ENCODE data around the gene EYS.

Gene EYS

DNA sequence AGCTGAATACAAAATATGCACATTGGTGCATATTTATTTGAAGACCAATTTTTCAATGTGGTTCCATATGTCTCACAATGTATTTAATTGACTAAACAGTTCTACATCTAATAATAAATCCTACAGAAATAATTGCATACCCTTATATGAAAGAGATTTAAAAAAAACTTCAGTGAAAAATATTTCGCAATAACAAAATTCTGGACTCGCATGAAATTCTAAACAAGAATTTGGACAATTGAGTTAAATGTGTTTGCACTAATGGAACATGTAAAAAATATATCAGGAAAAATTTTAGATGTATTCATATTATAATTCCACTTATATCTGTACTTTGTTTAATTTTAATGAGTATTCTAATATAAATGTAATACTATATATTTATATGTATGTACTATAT lies 1003.1 kb downstream of the EYS start:
- no peak for DNase-seq

DNA sequence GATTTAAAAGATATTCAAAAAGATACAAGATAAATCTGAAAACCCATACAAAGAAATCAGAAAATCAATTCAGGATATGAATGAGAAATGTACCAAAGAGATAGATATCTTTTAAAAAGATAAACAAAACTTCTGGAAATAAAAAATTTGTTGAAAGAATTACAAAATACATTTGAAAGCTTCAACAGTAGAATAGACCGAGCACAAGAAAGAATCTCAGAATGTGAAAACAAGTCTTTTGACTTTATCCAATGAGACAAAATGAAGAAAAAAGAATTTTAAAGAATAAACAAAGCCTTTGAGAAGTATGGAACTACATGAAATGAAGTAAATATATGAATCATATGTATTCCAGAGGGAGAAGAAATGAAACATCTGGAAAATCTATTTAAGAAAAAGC lies 1011.0 kb downstream of the EYS start:
- no peak for DNase-seq

DNA sequence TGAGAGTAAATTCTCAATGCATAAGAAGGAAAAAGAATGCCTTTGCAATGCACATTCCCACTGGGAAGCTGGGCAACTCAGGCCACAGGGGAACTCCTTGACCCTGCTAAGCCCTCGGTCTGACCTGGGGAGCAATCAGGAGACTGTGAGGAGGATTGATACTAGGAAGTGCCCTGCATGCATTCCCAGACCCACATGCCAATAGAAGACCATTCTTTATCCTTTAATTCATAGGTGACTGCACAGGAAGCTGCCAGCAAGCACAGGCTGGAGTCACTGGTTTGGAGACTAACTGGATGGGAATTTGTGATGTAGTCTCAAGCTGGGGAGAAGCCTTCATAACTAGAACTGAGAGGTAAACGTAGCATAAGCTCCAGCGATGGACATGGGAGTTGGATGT lies 1012.7 kb downstream of the EYS start:
- DNase-seq: no peak

DNA sequence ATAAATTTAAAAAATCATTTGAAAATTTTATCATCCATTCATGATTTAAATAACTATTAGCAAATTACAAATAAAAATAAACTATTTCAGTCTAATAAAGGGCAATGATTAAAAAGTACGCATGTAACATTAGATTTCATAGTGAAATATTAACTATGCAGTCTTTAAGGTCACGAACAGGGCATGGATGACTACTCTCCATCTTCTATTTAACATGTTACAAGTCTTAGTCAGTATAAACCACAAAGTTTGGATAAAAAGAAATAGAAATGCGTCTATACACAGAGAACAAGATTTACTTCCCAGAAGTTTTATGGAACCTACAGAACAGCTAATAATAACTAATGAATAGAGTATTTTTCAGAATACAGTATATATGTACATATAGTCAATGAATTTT lies 1016.0 kb downstream of the EYS start:
- DNase-seq: no peak

DNA sequence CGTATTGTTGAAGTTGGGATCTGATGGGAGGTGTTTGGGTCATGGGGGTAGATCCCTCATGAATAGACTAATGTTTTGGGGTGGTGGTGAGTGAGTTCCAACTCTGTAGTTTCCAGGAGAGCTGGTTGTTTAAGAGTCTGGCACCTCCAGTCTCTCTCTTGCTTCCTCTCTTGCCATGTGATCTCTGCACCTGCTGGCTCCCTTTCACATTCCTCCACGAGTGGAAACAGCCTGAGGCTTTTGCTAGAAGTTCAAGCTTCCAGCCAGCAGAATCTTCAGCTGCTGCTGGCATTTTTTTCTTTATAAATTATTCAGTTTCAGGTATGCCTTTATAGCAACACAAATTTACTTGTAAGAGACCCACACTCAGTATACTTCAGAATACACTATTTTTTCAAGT lies 1021.6 kb downstream of the EYS start:
- no peak for DNase-seq

DNA sequence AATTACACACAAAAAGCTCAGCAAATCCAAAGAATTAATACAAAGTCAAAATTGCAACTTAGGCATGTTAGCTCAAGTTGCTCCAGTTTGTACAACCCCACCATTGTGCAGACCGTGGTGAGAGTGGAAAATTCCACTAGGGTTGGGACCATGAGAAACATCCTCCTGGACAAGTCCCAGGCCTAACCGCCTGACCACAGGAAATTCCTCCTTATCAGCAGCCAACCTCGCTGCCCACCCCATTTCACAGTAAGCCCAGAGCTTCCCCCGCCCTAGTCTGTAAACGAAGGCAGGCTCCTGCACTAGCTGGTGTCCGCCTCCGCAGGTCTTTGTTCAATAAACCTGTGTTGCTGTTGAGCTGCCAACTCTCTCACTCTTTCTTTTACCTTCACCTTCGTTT lies 1023.3 kb downstream of the EYS start:
- no peak for DNase-seq

DNA sequence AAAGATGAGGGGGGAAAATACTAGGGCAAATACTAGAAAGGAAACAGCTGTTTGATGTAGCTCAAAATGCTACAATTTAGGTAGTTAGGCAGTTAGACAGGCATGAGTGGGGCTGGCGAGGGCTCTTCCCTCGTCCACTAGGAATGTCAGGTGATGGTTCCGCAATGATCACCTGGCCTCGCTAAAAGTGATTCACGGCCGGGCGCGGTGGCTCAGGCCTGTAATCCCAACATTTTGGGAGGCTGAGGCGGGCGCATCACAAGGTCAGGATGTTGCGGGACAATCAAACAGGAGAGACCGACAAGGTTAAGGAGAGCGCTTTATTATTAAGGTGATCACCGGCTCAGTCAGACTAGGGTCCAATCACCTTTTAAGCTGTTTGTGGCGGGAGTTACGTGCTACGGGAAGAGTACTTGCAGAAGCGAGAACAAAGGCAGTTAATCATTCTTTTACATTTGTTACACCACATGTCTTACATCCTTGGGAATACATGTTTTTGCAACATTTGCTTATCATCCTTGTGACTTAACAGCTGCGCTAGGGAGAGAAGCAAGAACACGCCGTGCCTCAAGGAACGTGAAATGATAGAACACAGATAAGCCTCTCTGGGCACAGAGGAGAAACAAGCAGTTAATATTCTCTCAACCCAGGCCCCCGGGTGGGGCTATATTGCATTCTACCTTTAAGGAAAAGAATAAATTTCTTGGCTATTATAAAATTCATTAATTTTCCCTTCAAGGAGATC lies 1025.4 kb downstream of the EYS start:
- DNase-seq: no peak

DNA sequence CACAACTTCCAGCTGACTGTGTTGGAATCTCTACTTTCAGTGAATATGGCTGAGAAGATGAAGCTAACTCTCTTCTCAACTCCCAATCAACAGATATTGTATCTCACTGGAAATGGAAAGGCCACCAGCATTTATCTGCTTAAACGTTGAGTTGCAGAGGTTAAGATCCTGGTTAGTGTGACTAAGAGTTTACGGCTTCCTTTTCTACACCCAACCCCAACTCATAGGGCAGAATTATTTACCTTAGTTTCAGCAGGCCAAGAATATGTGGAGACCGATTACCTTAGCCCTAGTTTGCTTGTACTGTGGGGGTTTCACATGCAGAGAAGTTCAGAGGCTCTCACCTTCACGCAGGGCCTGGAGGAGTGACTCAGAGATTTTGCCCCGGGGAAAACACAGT lies 1026.6 kb downstream of the EYS start:
- DNase-seq: no peak

DNA sequence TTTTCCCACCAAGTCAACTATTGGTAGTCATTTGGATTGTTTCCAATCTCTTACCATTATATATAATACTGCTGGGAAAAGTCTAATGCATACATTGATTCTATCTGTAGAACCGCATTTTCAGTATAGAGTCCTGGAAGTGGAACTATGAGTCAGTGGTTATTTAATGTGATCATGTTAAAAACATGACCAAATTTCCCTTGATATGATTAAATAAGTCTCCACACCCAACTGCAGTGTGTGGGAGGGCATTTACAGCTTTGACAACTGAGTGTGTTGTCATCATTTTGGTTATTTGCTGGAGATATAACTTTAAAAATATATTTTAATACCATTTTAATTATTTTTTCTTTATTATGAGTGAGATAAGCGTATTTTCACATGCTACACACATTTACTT lies 1027.6 kb downstream of the EYS start:
- no peak for DNase-seq

DNA sequence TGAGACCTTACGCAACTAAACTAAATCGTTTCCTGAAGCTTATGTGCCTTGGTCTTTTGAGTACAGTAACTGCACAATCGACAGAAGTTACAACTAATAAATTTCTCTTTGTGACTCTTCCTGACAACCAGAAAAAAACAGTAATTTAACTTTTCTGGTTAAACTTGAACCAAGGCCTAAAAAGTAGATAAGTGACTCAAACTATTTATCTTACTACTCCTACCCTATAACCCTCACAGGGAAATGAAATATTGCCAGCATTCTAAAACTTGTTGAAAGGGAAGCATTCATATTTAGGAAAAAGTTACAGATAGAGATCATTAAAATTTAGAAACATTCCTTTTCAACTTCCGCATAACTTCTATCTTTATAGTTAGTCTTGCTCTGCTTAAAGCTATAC lies 1034.4 kb downstream of the EYS start:
- DNase-seq: no peak

DNA sequence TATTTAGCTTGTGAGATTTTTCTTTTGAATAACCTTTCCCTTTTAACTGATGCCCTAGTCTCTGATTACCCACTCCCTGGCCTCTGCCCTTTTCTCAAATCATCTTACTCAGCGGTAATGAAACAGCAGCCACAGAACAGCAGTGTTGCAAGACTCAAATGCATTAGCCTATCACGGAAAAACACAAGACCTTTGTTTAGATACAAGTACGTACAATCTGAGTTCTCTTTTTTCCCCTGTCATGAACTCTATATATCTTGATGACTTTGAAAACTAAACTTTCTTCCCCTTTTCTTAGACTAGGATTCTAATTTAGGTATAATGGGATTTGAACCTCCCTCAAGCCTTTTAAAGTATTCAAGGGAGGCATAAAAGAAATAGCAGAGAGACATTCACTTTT lies 1034.9 kb downstream of the EYS start:
- DNase-seq: no peak

DNA sequence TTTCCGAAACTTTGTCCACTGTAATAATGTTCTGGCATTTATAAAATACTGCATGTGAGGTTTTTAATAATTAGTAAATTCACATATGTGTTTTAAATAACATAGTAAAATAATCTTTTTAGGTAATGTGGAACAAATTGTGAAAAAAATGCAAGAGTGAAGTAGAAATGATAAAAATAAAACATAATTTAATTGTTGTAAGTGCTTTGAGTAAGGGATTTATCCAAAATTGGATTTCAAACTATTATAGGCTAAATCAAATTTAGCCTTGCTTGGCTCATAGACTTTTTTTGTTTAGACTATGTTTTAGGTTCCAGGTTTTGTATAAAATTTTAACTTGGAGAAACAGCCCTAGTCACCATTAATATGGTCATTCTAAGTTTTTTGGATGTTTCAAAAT lies 1041.9 kb downstream of the EYS start:
- DNase-seq: no peak

DNA sequence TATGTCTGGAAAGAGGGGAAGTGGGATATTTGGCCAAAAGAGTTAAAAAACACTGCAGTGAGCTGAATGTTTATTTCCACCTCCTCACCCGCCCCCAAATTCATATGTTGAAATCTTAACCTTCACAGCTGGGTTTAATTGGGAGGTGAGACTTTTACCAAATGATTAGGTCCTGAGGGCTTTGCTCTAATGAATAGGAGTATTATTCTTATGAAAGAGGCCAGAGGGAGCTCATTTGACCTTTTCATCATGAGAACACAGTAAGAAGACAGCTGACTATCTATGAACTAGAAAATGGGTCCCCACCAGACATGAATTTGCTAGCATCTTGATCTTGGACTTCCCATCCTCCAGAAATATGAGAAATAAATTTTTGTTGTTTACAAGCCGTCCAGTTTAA lies 1042.5 kb downstream of the EYS start:
- DNase-seq: no peak

DNA sequence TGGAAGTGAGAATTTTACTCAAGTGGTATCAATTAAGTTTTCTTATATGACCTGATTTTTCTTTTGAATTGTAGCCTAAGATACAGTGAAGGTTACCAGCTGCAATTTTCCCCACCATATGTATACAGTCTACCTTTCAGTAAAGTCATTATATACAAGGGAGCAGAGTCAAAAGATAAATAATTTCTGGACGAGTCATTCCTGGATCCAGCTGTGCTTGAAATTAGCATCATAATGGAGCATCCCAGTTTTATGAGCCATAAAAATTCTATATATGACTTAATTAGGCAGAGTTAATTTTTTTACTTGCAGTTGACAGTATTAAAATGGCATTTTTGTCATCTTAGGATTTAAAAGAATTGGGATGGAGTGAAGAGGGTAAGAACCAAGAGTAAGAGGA lies 1063.0 kb downstream of the EYS start:
- DNase-seq: no peak

DNA sequence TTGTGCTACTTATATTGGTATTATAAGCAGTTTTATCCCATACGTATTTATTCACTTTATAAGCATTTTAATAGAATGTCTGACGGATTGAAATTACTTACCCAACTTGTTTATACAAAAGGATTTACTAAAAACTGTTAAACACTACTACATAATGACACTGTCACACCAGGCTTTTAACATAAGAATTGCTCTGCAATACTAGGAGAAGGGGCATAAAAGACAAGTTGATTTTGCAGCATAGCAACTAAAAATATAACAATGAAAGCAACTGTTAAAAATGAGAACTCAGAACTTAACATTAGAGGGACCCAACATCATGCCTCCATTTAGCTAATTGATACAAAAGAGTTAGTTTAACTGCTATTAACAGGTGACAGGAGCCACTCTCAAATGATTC lies 1076.1 kb downstream of the EYS start:
- no peak for DNase-seq

DNA sequence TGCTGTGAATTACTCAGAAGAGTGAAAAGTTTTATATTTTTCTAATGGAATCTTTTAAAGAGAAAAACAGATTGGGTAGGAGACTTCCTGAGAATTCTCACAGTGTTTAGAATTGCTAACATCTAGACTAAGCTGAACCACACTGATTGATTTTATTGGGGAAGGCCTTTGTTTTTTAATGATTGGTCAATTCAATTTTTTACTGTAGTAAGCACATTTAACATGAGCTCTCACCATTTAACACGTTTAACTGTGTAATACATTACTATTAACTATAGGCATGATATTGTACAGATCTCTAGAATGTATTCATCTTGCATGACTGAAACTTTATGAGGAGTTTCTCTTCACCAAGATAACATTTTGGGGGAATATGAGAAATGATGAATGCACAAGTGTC lies 1084.1 kb downstream of the EYS start:
- no peak for DNase-seq

DNA sequence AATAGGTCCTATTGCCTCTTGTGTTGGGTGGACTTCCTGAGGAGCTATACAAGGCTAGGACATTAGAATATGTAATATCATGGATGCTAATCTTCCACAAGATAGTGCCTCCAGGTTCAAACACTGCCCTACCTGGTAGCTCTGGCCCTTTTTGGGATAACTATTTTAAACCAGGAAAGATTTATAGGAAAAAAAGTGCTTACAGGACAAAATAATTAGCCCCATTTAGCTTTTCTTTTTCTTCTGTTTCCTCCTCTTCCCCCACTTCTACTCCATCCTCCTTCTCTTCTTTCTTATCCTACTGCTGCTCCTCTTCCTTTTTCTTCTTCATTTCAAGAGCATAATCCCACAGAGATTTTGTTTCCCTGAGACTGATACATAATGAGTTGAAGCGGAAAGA lies 1104.0 kb downstream of the EYS start:
- no peak for DNase-seq

DNA sequence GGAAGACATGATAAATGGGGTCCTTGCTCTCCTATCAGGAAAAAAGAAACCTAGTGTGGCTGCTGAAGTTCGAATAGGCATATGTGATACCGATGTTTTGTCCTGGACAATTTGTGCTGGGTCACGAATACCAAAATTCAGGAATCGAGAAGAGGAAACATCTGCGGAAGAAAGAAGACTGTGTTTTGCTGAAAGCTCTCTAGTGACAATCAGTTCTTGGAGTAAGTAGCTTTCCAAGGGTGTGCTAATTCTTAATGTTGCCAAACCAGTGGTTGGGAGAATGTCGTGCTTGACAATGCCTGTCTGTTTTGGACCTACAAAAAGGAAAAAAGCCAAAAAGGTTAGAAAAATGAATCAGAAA lies 1115.4 kb downstream of the EYS start:
- no peak for DNase-seq

DNA sequence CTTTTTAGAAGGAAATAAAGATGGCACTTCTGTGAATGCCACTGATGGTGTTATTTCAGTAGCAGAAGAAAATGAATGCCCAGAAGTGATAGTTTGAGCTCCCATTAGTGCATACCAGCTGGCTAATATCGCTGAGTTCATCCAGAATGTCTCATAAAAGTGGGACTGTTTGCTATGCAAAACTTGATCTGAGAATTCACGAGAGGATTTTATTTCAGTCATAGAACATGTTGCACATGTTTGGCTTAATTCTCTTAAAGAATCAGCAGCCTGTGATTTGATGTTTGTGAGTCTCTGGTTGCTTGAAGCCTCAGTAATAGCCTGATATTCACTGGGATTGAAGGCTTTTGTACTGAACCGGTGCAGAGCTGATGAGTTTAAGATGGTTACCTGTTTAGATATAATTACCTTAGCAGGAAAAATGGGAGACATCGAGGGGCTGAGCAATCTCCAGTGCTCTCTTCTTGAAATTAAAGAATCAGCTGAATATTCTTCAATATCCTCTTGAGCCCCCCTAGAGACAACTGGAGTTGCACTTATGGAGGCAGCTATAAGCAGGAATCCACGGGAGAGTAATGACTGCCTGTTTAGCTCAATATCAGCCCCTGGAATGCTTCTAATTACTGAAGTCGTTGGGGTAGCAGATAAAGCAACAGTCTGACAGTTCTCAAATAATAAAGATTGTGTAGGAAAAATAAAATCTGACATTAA lies 1115.9 kb downstream of the EYS start:
- DNase-seq: no peak

DNA sequence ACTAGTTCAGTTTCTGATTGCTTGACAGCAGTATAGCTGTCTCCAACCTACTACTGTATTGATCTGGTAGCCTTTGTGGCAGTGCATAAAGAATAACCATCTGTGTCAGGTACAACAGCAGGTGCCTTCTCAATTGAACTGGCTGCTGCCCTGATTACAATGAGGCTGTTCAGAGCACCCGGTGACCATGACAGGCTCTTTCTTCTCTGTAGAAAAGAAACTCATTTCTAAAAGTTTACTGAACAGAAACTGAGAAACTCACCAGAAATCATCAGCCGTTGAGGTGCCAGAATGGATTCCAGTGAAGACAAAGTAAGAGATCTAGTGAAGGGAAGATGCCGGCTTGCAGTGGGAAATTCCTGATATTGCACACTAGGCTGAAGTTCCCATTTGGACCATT lies 1117.1 kb downstream of the EYS start:
- DNase-seq: no peak

DNA sequence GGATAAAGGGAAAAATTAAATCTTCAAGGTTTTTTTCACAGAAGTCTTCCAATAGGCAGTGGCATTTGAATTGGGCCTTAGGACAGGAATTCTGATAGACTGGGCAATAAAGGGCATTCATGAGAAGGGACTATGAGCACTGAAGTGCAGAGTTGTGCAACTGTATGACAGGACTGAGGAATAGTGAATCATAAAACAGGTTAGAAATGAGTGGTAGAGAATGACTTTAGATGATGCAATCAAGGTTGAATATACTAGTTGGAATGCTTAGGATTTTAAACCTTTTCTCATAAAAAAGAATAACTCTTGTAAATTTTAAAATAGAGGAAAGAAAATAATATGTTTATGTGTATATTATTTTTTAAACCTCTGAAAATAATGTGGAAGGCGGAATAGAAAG lies 1126.7 kb downstream of the EYS start:
- DNase-seq: no peak

DNA sequence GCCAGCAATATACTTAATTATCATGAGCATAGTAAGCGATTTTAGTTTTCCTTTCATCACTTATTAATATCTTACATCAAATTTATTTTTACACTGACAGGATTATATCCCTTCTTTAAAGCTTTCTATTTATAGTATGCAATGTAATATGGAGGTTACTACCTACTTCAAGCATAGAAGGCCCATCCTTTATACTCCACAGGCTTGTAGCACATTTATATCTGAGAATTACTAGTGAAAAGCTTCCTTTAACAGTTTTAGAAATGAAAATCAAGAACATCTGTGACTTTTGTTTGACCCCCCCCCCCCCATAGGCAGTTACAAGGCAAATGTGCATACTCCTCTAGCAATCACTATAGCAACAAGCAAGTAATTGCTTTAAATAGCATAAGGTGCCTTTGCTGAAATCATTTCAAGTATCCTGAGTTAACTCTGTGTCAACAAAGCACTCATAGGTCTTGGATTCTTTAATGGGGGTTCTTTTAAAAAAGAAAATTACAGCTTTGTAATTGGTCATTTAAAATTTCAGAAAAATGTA lies 1153.7 kb downstream of the EYS start:
- DNase-seq: no peak

DNA sequence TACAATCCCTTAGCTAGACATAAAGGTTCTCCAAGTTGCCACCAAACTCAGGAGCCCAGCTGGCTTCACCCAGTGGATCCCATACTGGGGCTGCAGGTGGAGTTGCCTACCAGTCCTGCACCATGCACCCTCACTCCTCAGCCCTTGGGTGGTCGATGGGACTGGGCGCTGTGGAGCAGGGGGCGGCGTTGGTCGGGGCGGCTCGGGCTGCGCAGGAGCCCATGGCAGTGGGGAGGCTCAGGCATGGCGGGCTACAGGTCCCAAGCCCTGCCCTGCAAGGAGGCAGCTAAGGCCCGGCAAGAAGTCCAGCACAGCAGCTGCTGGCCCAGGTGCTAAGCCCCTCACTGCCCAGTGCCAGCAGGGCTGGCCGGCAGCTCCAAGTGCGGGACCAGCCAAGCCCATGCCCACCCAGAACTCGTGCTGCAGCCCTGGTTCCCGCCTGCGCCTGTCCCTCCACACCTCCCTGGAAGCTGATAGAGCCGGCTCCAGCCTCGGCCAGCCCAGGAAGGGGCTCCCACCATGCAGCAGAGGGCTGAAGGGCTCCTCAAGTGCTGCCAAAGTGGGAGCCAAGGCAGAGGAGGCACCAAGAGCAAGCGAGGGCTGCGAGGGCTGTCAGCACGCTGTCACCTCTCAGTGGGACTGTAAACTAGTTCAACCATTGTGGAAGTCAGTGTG lies 1159.3 kb downstream of the EYS start:
- DNase-seq: no peak

DNA sequence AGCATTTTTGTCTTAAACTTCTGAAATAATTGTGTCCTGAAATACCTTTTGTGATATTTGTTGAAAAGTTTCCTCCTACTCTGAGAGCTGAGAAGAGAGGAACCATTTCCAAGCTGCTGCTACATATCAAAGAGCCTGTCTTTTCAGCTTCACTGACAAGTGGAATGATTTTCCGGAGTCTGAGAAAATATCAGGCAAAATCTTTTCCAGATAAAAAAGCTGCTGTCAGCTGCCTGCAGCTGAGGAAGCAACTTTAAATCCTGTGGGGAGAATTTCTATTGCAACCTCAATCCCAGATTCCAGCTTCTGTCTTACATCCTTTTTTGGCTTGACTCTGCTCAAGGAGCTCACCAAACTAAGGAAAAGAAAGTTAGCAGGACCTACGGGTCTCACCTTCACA lies 1167.1 kb downstream of the EYS start:
- DNase-seq: no peak
